ENCODE measurements around the gene SMAD9. TPM values are rescaled to one million over a fixed set of nuclear protein-coding genes. Genes with fewer than 3 reads are reported as not detected.

SMAD9 gene
- total and polyA plus RNA-seq, 4 donors = 2.5 to 35.0 (median 6.2) TPM

GRCh38 chr13:36841391-36841790 lies 78.6 kb downstream of the SMAD9 start:
- DNase-seq = peak in 2 of 3 donors; percentile 28 to 36
- no peak for TF ChIP-seq CTCF (IDR thresholded peaks at IDR 0.05; ENCODE audit: control extremely low read depth, extremely low read depth)
- no peak for ATAC-seq (ENCODE audit: insufficient read depth, low FRiP score)
- Histone ChIP-seq H3K4me1 (ENCODE audit: control insufficient read depth in 5 of 5, insufficient read depth in 5 of 5, low read length in 5 of 5) (peaks cover 0 to 7% (median 0%) of the 10 kb centered on the region in 5 donors), H3K9ac (ENCODE audit: insufficient read depth in 1 of 2, low read length in 2 of 2) (no peak overlapping the region), H3K36me3 (ENCODE audit: control insufficient read depth in 4 of 4, insufficient read depth in 4 of 4, low read length in 4 of 4) (peaks cover 0 to 2% (median under 1%) of the 10 kb centered on the region in 4 donors), H3K27me3 (ENCODE audit: control insufficient read depth in 3 of 3, insufficient read depth in 3 of 3, low read length in 2 of 3) (no peaks in the 10 kb centered on the region), H3K9me3 (ENCODE audit: control insufficient read depth in 4 of 4, insufficient read depth in 3 of 4, low read length in 3 of 4) (no peaks in the 10 kb centered on the region), H3K27ac (ENCODE audit: low read depth in 1 of 2, low read length in 1 of 2) (no peak overlapping the region), H3K4me3 (no peak overlapping the region)
- 76 to 79% methylated on average over 5 of the region's 5 CpGs for WGBS, 2 donors

- H3K4me3 ChIP-seq = no peak overlapping the region
- peaks cover 0 to 7% (median 0%) of the 10 kb centered on the region in 5 donors for H3K4me1 ChIP-seq (ENCODE audit: control insufficient read depth in 5 of 5, insufficient read depth in 5 of 5, low read length in 5 of 5)
- H3K9ac ChIP-seq (ENCODE audit: insufficient read depth in 1 of 2, low read length in 2 of 2) = no peak overlapping the region
- no peak for ATAC-seq (ENCODE audit: insufficient read depth, low FRiP score)
- H3K36me3 ChIP-seq (ENCODE audit: control insufficient read depth in 4 of 4, insufficient read depth in 4 of 4, low read length in 4 of 4) = peaks cover 0 to 2% (median under 1%) of the 10 kb centered on the region in 4 donors
- no peaks in the 10 kb centered on the region for H3K27me3 ChIP-seq (ENCODE audit: control insufficient read depth in 3 of 3, insufficient read depth in 3 of 3, low read length in 2 of 3)
- no peak for TF ChIP-seq CTCF (IDR thresholded peaks at IDR 0.05; ENCODE audit: control extremely low read depth, extremely low read depth)
- DNase-seq = no peak
- WGBS, 2 donors = 39 to 49% methylated on average over 3 of the region's 3 CpGs
- H3K27ac ChIP-seq (ENCODE audit: low read depth in 1 of 2, low read length in 1 of 2) = no peak overlapping the region
- H3K9me3 ChIP-seq (ENCODE audit: control insufficient read depth in 4 of 4, insufficient read depth in 3 of 4, low read length in 3 of 4) = no peaks in the 10 kb centered on the region
These were observed 79.3 kb downstream of the SMAD9 start for GRCh38 chr13:36840718-36841250.

DNA sequence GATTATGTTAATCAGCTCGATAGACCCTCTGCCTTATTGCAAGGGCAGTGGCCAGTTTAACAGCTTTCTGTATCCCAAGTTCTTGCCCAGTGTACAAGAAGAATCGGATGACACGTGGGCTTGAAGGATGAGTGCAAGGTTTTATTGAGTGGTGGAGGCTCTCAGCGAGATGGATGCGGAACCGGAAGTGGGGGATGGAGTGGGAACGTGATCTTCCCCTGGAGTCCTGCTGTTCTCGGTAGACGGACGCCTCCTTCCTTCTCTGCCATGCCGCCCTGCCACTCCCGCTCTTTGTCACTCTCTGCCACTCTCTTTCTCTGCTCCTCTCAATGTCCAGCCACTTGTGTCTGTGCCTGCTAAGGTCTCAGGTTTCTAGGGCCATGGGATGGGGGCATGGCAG lies 80.1 kb downstream of the SMAD9 start:
- no peak for TF ChIP-seq CTCF (IDR thresholded peaks at IDR 0.05; ENCODE audit: control extremely low read depth, extremely low read depth)
- Histone ChIP-seq H3K9me3 (ENCODE audit: control insufficient read depth in 4 of 4, insufficient read depth in 3 of 4, low read length in 3 of 4) (no peaks in the 10 kb centered on the region), H3K4me1 (ENCODE audit: control insufficient read depth in 5 of 5, insufficient read depth in 5 of 5, low read length in 5 of 5) (peaks cover 0 to 7% (median 0%) of the 10 kb centered on the region in 5 donors), H3K4me3 (no peak overlapping the region), H3K27ac (ENCODE audit: low read depth in 1 of 2, low read length in 1 of 2) (no peak overlapping the region), H3K27me3 (ENCODE audit: control insufficient read depth in 3 of 3, insufficient read depth in 3 of 3, low read length in 2 of 3) (no peaks in the 10 kb centered on the region), H3K9ac (ENCODE audit: insufficient read depth in 1 of 2, low read length in 2 of 2) (no peak overlapping the region), H3K36me3 (ENCODE audit: control insufficient read depth in 4 of 4, insufficient read depth in 4 of 4, low read length in 4 of 4) (peaks cover 0 to 2% (median under 1%) of the 10 kb centered on the region in 4 donors)
- WGBS, 2 donors = 86 to 97% methylated on average over 12 of the region's 12 CpGs
- DNase-seq = no peak
- ATAC-seq (ENCODE audit: insufficient read depth, low FRiP score) = no peak

GRCh38 chr13:36839281-36839680 lies 80.8 kb downstream of the SMAD9 start:
- DNase-seq = no peak
- H3K27ac ChIP-seq (ENCODE audit: low read depth in 1 of 2, low read length in 1 of 2) = no peak overlapping the region
- H3K36me3 ChIP-seq (ENCODE audit: control insufficient read depth in 4 of 4, insufficient read depth in 4 of 4, low read length in 4 of 4) = peaks cover 0 to 2% (median under 1%) of the 10 kb centered on the region in 4 donors
- no peaks in the 10 kb centered on the region for H3K27me3 ChIP-seq (ENCODE audit: control insufficient read depth in 3 of 3, insufficient read depth in 3 of 3, low read length in 2 of 3)
- TF ChIP-seq CTCF (IDR thresholded peaks at IDR 0.05; ENCODE audit: control extremely low read depth, extremely low read depth) = no peak
- ATAC-seq (ENCODE audit: insufficient read depth, low FRiP score) = no peak
- WGBS, 2 donors = 81 to 88% methylated on average over 3 of the region's 3 CpGs
- H3K4me3 ChIP-seq = no peak overlapping the region
- H3K9ac ChIP-seq (ENCODE audit: insufficient read depth in 1 of 2, low read length in 2 of 2) = no peak overlapping the region
- H3K4me1 ChIP-seq (ENCODE audit: control insufficient read depth in 5 of 5, insufficient read depth in 5 of 5, low read length in 5 of 5) = peaks cover 0 to 7% (median 0%) of the 10 kb centered on the region in 5 donors
- no peaks in the 10 kb centered on the region for H3K9me3 ChIP-seq (ENCODE audit: control insufficient read depth in 4 of 4, insufficient read depth in 3 of 4, low read length in 3 of 4)

All from lung (tissue), 12 donors.